ENCODE data around the gene C2CD2.
A peak's percentile ranks its signal among the peaks of the same experiment; 100 is the strongest.

C2CD2 gene

DNA sequence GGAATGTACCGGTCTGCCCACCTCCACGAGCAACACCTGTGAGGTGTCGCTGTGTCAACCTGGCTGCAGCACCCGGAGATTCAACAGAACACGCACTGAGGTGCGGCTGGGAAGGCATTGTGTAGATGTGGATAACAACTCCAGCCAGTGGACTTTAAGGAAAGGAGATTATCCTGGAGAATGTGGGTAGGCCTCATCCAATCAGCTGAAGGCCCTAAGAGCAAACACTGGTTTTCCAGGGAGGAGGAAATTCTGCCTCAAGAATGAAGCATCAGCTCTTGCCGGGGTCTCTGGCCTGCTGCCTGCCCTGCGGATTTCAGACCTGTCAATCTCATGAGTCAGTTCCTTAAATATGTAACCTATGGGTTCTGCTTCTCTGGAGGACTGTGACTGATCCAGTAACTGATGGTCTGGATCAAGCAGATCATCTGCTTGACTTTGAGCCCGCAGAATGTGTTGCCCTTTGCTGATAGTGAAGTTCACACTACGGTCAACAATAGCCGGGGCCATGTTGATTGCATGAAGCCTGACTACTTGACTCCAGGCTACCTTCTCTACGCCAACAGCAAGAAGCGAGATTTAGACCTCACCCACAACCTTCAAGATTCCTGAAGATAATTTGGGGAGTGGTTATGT is 58.8 kb downstream of the C2CD2 start:
- H2BK5ac ChIP-seq (ENCODE audit: low read depth, low read length, poor library complexity): no peak overlapping the region
- WGBS (ENCODE audit: extremely low coverage, insufficient coverage, insufficient read length): no CpG with 5 or more reads among the region's 13 CpGs
- no peak overlapping the region for H4K8ac ChIP-seq (ENCODE audit: low read depth, low read length)

DNA sequence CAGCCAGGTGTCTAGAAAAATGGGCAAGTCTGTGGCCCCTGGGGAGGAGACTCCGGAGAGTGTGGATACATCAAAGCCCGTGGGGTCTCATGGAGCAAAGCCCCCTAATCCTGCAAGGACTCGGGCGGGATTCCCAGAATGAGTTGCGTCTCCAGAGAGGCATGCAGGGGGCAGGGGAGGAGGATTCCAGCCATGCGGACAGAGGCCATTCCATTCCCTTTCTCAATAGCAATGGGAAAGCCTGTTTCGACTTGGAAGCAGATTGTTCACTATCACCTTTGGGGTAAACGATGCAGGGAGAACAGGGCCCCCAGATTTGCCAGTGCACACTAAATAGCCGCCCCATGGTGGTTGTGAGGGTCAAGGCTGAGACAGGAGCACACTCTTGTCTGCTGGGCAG is 59.3 kb downstream of the C2CD2 start:
- Histone ChIP-seq H3K27ac (ENCODE audit: low read depth, low read length) (peak overlapping the region; percentile 15), H2AFZ (ENCODE audit: insufficient read depth, low read length, poor library complexity) (no peak overlapping the region), H2BK5ac (ENCODE audit: low read depth, low read length, poor library complexity) (no peak overlapping the region), H4K8ac (ENCODE audit: low read depth, low read length) (no peak overlapping the region), H3K18ac (ENCODE audit: low read length) (no peak overlapping the region), H3K4ac (ENCODE audit: low read depth, low read length) (no peak overlapping the region), H3K9ac (ENCODE audit: low read length) (no peak overlapping the region), H3K4me2 (ENCODE audit: low read length) (no peak overlapping the region), H3K27me3 (ENCODE audit: insufficient read depth, low read length) (no peaks in the 10 kb centered on the region), H3K36me3 (ENCODE audit: control insufficient read depth in 1 of 2, insufficient read depth in 2 of 2, low read length in 2 of 2) (no peaks in the 10 kb centered on the region), H2BK120ac (ENCODE audit: insufficient read depth, low read length, poor library complexity) (no peak overlapping the region), H2BK12ac (ENCODE audit: low read length) (no peak overlapping the region), H3K9me3 (ENCODE audit: insufficient read depth, low read depth, low read length) (no peaks in the 10 kb centered on the region), H3K79me2 (ENCODE audit: control insufficient read depth, insufficient read depth, low read length, poor library complexity) (no peaks in the 10 kb centered on the region), H3K4me1 (ENCODE audit: control insufficient read depth in 1 of 2, insufficient read depth in 2 of 2, low read length in 2 of 2) (peaks cover 17 to 31% of the 10 kb centered on the region in 2 experiments), H3K23ac (ENCODE audit: low read length) (no peak overlapping the region), H3K79me1 (ENCODE audit: low read length) (peaks cover 3% of the 10 kb centered on the region), H3K4me3 (ENCODE audit: low read depth, low read length) (no peak overlapping the region), H4K12ac (ENCODE audit: low read depth, low read length) (no peak overlapping the region), H2AK5ac (ENCODE audit: low read length) (no peak overlapping the region), H3K14ac (ENCODE audit: low read length) (no peak overlapping the region), H4K91ac (ENCODE audit: low read depth, low read length) (no peak overlapping the region)
- peak; percentile 48 to 72 for DNase-seq
- no CpG with 5 or more reads among the region's 9 CpGs for WGBS (ENCODE audit: extremely low coverage, insufficient coverage, insufficient read length)

More for the DNA sequence above, 58.8 kb downstream of the C2CD2 start:
- H3K4me2 ChIP-seq (ENCODE audit: low read length): no peak overlapping the region
- H2BK12ac ChIP-seq (ENCODE audit: low read length): no peak overlapping the region
- H3K79me1 ChIP-seq (ENCODE audit: low read length): peaks cover 3% of the 10 kb centered on the region
- H2AFZ ChIP-seq (ENCODE audit: insufficient read depth, low read length, poor library complexity): no peak overlapping the region
- H4K91ac ChIP-seq (ENCODE audit: low read depth, low read length): no peak overlapping the region
- no peak overlapping the region for H4K12ac ChIP-seq (ENCODE audit: low read depth, low read length)
- no peak overlapping the region for H3K4ac ChIP-seq (ENCODE audit: low read depth, low read length)
- DNase-seq: peak; percentile 71 to 80
- no peaks in the 10 kb centered on the region for H3K36me3 ChIP-seq (ENCODE audit: control insufficient read depth in 1 of 2, insufficient read depth in 2 of 2, low read length in 2 of 2)
- H3K27ac ChIP-seq (ENCODE audit: low read depth, low read length): peak overlapping the region; percentile 15
- H2AK5ac ChIP-seq (ENCODE audit: low read length): no peak overlapping the region
- no peak overlapping the region for H3K9ac ChIP-seq (ENCODE audit: low read length)
- no peak overlapping the region for H3K18ac ChIP-seq (ENCODE audit: low read length)
- H3K14ac ChIP-seq (ENCODE audit: low read length): no peak overlapping the region
- no peak overlapping the region for H3K23ac ChIP-seq (ENCODE audit: low read length)
- no peaks in the 10 kb centered on the region for H3K27me3 ChIP-seq (ENCODE audit: insufficient read depth, low read length)
- H3K79me2 ChIP-seq (ENCODE audit: control insufficient read depth, insufficient read depth, low read length, poor library complexity): no peaks in the 10 kb centered on the region
- no peaks in the 10 kb centered on the region for H3K9me3 ChIP-seq (ENCODE audit: insufficient read depth, low read depth, low read length)
- H2BK120ac ChIP-seq (ENCODE audit: insufficient read depth, low read length, poor library complexity): no peak overlapping the region
- peaks cover 17 to 31% of the 10 kb centered on the region in 2 experiments for H3K4me1 ChIP-seq (ENCODE audit: control insufficient read depth in 1 of 2, insufficient read depth in 2 of 2, low read length in 2 of 2)
- no peak overlapping the region for H3K4me3 ChIP-seq (ENCODE audit: low read depth, low read length)

DNA sequence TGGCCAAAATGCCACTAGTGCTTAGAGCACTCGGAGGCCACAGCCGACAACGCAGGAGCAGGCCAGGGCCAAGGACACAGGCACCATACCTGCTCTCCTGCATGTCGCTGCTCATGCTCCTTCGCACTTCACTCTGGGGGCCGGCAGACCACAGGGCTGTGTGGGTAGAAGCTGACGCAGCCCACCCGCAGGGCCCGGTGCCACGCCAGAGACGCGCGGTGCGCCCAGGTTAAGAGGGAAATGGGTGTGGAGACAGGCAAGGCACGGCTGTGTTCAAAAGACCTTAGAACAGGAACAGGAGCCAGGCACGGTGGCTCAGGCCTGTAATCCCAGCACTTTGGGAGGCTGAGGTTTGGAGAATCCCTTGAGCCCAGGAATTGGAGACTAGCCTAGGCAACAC is 61.1 kb downstream of the C2CD2 start:
- WGBS (ENCODE audit: extremely low coverage, insufficient coverage, insufficient read length): no CpG with 5 or more reads among the region's 16 CpGs
- H4K12ac ChIP-seq (ENCODE audit: low read depth, low read length): no peak overlapping the region

DNA sequence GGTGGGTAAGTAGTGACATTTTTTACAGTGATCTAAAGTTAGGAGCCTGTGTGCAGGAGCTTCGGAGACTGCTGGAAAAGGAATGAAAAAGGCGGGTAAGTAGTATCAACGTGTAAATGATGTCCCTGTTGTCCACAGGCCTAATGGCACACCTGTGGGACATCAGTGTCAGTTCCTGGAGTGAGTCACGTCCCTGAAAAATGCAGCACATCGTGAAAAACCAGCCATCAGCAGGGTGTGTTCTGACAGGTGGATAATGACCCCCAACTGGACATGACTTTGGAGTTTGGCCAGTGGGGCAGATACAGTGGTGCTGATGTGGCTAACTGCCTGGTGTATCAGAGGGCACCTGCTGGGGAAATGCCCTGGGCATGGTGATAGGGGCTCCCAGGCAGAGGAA is 62.7 kb downstream of the C2CD2 start:
- no peak overlapping the region for H2BK5ac ChIP-seq (ENCODE audit: low read depth, low read length, poor library complexity)
- WGBS (ENCODE audit: extremely low coverage, insufficient coverage, insufficient read length): no CpG with 5 or more reads among the region's 5 CpGs
- peak; percentile 54 to 80 for DNase-seq

More for the DNA sequence above, 61.1 kb downstream of the C2CD2 start:
- H3K9me3 ChIP-seq (ENCODE audit: insufficient read depth, low read depth, low read length): no peaks in the 10 kb centered on the region
- no peak overlapping the region for H4K91ac ChIP-seq (ENCODE audit: low read depth, low read length)
- peaks cover 3% of the 10 kb centered on the region for H3K79me1 ChIP-seq (ENCODE audit: low read length)
- H2AK5ac ChIP-seq (ENCODE audit: low read length): no peak overlapping the region
- no peak overlapping the region for H2AFZ ChIP-seq (ENCODE audit: insufficient read depth, low read length, poor library complexity)
- H3K4ac ChIP-seq (ENCODE audit: low read depth, low read length): no peak overlapping the region
- no peak for DNase-seq
- no peak overlapping the region for H2BK5ac ChIP-seq (ENCODE audit: low read depth, low read length, poor library complexity)
- no peaks in the 10 kb centered on the region for H3K27me3 ChIP-seq (ENCODE audit: insufficient read depth, low read length)
- H3K14ac ChIP-seq (ENCODE audit: low read length): no peak overlapping the region
- H2BK12ac ChIP-seq (ENCODE audit: low read length): no peak overlapping the region
- no peak overlapping the region for H3K9ac ChIP-seq (ENCODE audit: low read length)
- no peaks in the 10 kb centered on the region for H3K36me3 ChIP-seq (ENCODE audit: control insufficient read depth in 1 of 2, insufficient read depth in 2 of 2, low read length in 2 of 2)
- H3K4me2 ChIP-seq (ENCODE audit: low read length): no peak overlapping the region
- H2BK120ac ChIP-seq (ENCODE audit: insufficient read depth, low read length, poor library complexity): no peak overlapping the region
- H3K4me3 ChIP-seq (ENCODE audit: low read depth, low read length): no peak overlapping the region
- H3K4me1 ChIP-seq (ENCODE audit: control insufficient read depth in 1 of 2, insufficient read depth in 2 of 2, low read length in 2 of 2): peaks cover 17 to 29% of the 10 kb centered on the region in 2 experiments
- H3K27ac ChIP-seq (ENCODE audit: low read depth, low read length): no peak overlapping the region
- no peaks in the 10 kb centered on the region for H3K79me2 ChIP-seq (ENCODE audit: control insufficient read depth, insufficient read depth, low read length, poor library complexity)
- no peak overlapping the region for H3K18ac ChIP-seq (ENCODE audit: low read length)
- no peak overlapping the region for H3K23ac ChIP-seq (ENCODE audit: low read length)
- H4K8ac ChIP-seq (ENCODE audit: low read depth, low read length): no peak overlapping the region

More for the DNA sequence above, 62.7 kb downstream of the C2CD2 start:
- no peaks in the 10 kb centered on the region for H3K9me3 ChIP-seq (ENCODE audit: insufficient read depth, low read depth, low read length)
- no peak overlapping the region for H3K4ac ChIP-seq (ENCODE audit: low read depth, low read length)
- no peak overlapping the region for H4K8ac ChIP-seq (ENCODE audit: low read depth, low read length)
- no peak overlapping the region for H4K12ac ChIP-seq (ENCODE audit: low read depth, low read length)
- H3K9ac ChIP-seq (ENCODE audit: low read length): no peak overlapping the region
- H3K27ac ChIP-seq (ENCODE audit: low read depth, low read length): no peak overlapping the region
- H2BK12ac ChIP-seq (ENCODE audit: low read length): no peak overlapping the region
- H3K36me3 ChIP-seq (ENCODE audit: control insufficient read depth in 1 of 2, insufficient read depth in 2 of 2, low read length in 2 of 2): no peaks in the 10 kb centered on the region
- peaks cover 3% of the 10 kb centered on the region for H3K79me1 ChIP-seq (ENCODE audit: low read length)
- H3K79me2 ChIP-seq (ENCODE audit: control insufficient read depth, insufficient read depth, low read length, poor library complexity): no peaks in the 10 kb centered on the region
- no peak overlapping the region for H2AK5ac ChIP-seq (ENCODE audit: low read length)
- H3K4me3 ChIP-seq (ENCODE audit: low read depth, low read length): no peak overlapping the region
- H3K4me2 ChIP-seq (ENCODE audit: low read length): no peak overlapping the region
- no peak overlapping the region for H3K23ac ChIP-seq (ENCODE audit: low read length)
- no peaks in the 10 kb centered on the region for H3K27me3 ChIP-seq (ENCODE audit: insufficient read depth, low read length)
- no peak overlapping the region for H3K14ac ChIP-seq (ENCODE audit: low read length)
- no peak overlapping the region for H2AFZ ChIP-seq (ENCODE audit: insufficient read depth, low read length, poor library complexity)
- no peak overlapping the region for H2BK120ac ChIP-seq (ENCODE audit: insufficient read depth, low read length, poor library complexity)
- H4K91ac ChIP-seq (ENCODE audit: low read depth, low read length): no peak overlapping the region
- H3K4me1 ChIP-seq (ENCODE audit: control insufficient read depth in 1 of 2, insufficient read depth in 2 of 2, low read length in 2 of 2): peaks cover 14 to 18% of the 10 kb centered on the region in 2 experiments
- no peak overlapping the region for H3K18ac ChIP-seq (ENCODE audit: low read length)
